Left ventricle myocardium inferior (tissue), 1 donor: ENCODE measurements around the gene SREBF1. TPM values are rescaled to one million over a fixed set of nuclear protein-coding genes. Genes with fewer than 3 reads are reported as not detected.

Source experiments
- DNase-seq: peaks from one replicate; pipeline ENCODE4 v3.0.0-alpha.2; 2020
- H3K27ac ChIP-seq: fragments of 200-600 bp; replicated peaks from 2 replicates; pipeline ENCODE4 v1.8.0; 2021
- H3K27me3 ChIP-seq: fragments of 200-600 bp; 2 replicates; pipeline ENCODE4 v1.8.0; 2021; ENCODE audit warnings: low read depth
- H3K36me3 ChIP-seq: fragments of 200-600 bp; 2 replicates; pipeline ENCODE4 v1.8.0; 2021
- H3K4me1 ChIP-seq: fragments of 200-600 bp; 2 replicates; pipeline ENCODE4 v1.8.0; 2021
- H3K4me3 ChIP-seq: fragments of 200-600 bp; 2 replicates; pipeline ENCODE4 v1.8.0; 2021; ENCODE audit warnings: mild to moderate bottlenecking, moderate library complexity
- H3K9me3 ChIP-seq: fragments of 200-600 bp; replicated peaks from 2 replicates; pipeline ENCODE4 v1.8.0; 2021
- intact Hi-C: fragments of 100-400 bp; cut with micrococcal nuclease; formaldehyde crosslinking; loops from one replicate; pipeline ENCODE4 v1.11.0; 2022
- total RNA-seq: library from RNA; stranded (reverse); fragmentation: NEBNext Ultra II Directional; extraction: Animal tissue kit (Norgen Biotek cat#: 25700); gene quantifications from one replicate; pipeline ENCODE4 v1.2.1, GENCODE V29; 2021
- TF ChIP-seq, protein P1 (sequence below): fragments of 200-600 bp; IDR thresholded peaks from 2 replicates; pipeline ENCODE4 v1.8.0; 2021; ENCODE audit warnings: antibody characterized with exemption, mild to moderate bottlenecking, borderline replicate concordance
- donor health status: DM: no; HTN: yes; CAD: no; lungs with severe emphysema.

Gene SREBF1
- total RNA-seq, 1 donor from 2014 or later, result 10.2 TPM

DNA sequence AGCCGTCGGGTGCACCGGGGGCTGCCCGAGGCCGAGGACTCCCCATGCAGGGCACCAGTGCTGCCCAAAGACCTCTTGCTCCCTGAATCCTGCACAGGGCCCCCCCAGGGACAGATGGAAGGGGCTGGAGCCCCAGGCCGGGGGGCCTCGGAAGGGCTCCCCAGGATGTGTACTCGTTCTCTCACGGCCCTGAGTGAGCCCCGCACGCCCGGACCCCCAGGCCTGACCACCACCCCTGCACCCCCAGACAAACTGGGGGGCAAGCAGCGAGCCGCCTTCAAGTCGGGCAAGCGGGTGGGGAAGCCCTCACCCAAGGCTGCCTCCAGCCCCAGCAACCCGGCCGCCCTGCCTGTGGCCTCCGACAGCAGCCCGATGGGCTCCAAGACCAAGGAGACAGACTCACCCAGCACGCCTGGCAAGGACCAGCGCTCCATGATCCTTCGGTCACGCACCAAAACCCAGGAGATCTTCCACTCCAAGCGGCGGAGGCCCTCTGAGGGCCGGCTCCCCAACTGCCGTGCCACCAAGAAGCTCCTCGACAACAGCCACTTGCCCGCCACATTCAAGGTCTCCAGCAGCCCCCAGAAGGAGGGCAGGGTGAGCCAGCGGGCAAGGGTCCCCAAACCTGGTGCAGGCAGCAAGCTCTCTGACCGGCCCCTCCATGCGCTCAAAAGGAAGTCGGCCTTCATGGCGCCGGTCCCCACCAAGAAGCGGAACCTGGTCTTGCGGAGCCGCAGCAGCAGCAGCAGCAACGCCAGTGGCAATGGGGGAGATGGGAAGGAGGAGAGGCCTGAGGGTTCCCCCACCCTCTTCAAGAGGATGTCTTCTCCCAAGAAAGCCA, 40.6 kb downstream of the SREBF1 start:
- H3K9me3 ChIP-seq, result no peaks in the 10 kb centered on the region
- no peak overlapping the region for H3K4me3 ChIP-seq
- no peak for DNase-seq
- no peaks in the 10 kb centered on the region for H3K27me3 ChIP-seq
- H3K4me1 ChIP-seq, result peaks cover 48% of the 10 kb centered on the region
- H3K36me3 ChIP-seq, result peaks cover 62% of the 10 kb centered on the region
- intact Hi-C loops, result no loop called here
- TF ChIP-seq, protein P1, sequence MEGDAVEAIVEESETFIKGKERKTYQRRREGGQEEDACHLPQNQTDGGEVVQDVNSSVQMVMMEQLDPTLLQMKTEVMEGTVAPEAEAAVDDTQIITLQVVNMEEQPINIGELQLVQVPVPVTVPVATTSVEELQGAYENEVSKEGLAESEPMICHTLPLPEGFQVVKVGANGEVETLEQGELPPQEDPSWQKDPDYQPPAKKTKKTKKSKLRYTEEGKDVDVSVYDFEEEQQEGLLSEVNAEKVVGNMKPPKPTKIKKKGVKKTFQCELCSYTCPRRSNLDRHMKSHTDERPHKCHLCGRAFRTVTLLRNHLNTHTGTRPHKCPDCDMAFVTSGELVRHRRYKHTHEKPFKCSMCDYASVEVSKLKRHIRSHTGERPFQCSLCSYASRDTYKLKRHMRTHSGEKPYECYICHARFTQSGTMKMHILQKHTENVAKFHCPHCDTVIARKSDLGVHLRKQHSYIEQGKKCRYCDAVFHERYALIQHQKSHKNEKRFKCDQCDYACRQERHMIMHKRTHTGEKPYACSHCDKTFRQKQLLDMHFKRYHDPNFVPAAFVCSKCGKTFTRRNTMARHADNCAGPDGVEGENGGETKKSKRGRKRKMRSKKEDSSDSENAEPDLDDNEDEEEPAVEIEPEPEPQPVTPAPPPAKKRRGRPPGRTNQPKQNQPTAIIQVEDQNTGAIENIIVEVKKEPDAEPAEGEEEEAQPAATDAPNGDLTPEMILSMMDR, result no peak
- H3K27ac ChIP-seq, result no peak overlapping the region

DNA sequence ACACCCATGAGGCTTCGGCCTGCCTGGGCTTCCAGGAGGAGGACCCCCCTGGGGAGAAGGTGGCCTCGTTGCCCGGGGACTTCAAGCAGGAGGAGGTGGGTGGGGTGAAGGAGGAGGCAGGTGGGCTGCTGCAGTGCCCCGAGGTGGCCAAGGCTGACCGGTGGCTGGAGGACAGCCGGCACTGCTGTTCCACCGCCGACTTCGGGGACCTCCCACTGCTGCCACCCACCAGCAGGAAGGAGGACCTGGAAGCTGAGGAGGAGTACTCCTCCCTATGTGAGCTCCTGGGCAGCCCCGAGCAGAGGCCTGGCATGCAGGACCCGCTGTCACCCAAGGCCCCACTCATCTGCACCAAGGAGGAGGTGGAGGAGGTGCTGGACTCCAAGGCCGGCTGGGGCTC, 41.5 kb downstream of the SREBF1 start:
- Histone ChIP-seq H3K27ac (no peak overlapping the region), H3K27me3 (no peaks in the 10 kb centered on the region), H3K36me3 (peaks cover 62% of the 10 kb centered on the region), H3K4me1 (peaks cover 54% of the 10 kb centered on the region), H3K4me3 (no peak overlapping the region), H3K9me3 (no peaks in the 10 kb centered on the region)
- DNase-seq, result no peak
- intact Hi-C loops, result no loop called here
- TF ChIP-seq, protein P1, result no peak

GRCh38 chr17:17794382-17794781, 42.4 kb downstream of the SREBF1 start:
- Histone ChIP-seq H3K27ac (peak overlapping the region; percentile 84), H3K4me1 (peaks cover 62% of the 10 kb centered on the region), H3K27me3 (no peaks in the 10 kb centered on the region), H3K36me3 (peaks cover 62% of the 10 kb centered on the region), H3K9me3 (no peaks in the 10 kb centered on the region), H3K4me3 (no peak overlapping the region)
- TF ChIP-seq, protein P1, result no peak
- DNase-seq, result no peak
- intact Hi-C loops, result no loop called here

DNA sequence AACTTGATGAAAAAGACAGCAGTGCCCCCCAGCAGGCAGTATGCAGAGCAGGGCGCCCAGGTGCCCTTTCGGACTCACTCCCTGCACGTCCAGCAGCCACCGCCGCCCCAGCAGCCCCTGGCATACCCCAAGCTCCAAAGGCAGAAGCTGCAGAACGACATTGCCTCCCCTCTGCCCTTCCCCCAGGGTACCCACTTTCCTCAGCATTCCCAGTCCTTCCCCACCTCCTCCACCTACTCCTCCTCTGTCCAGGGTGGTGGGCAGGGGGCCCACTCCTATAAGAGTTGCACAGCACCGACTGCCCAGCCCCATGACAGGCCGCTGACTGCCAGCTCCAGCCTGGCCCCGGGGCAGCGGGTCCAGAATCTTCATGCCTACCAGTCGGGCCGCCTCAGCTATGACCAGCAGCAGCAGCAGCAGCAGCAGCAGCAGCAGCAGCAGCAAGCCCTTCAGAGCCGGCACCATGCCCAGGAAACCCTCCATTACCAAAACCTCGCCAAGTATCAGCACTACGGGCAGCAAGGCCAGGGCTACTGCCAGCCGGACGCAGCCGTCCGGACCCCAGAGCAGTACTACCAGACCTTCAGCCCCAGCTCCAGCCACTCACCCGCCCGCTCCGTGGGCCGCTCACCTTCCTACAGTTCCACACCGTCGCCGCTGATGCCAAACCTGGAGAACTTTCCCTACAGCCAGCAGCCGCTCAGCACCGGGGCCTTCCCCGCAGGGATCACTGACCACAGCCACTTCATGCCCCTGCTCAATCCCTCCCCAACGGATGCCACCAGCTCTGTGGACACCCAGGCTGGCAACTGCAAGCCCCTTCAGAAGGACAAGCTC, 43.2 kb downstream of the SREBF1 start:
- H3K4me3 ChIP-seq, result peak overlapping the region; percentile 41
- intact Hi-C loops, result no loop called here
- no peaks in the 10 kb centered on the region for H3K9me3 ChIP-seq
- TF ChIP-seq, protein P1, result no peak
- H3K4me1 ChIP-seq, result peaks cover 67% of the 10 kb centered on the region
- peak; percentile 70 for DNase-seq
- peaks cover 57% of the 10 kb centered on the region for H3K36me3 ChIP-seq
- peak overlapping the region; percentile 84 for H3K27ac ChIP-seq
- H3K27me3 ChIP-seq, result no peaks in the 10 kb centered on the region

GRCh38 chr17:17792551-17793377, 44.0 kb downstream of the SREBF1 start:
- peaks cover 49% of the 10 kb centered on the region for H3K36me3 ChIP-seq
- intact Hi-C loops, result no loop called here
- TF ChIP-seq, protein P1, result no peak
- peak overlapping the region; percentile 84 for H3K27ac ChIP-seq
- H3K27me3 ChIP-seq, result no peaks in the 10 kb centered on the region
- no peaks in the 10 kb centered on the region for H3K9me3 ChIP-seq
- no peak for DNase-seq
- peak overlapping the region; percentile 41 for H3K4me3 ChIP-seq
- peaks cover 66% of the 10 kb centered on the region for H3K4me1 ChIP-seq
